ENCODE data around the gene OPCML. TPM values are rescaled to one million over a fixed set of nuclear protein-coding genes. Genes with fewer than 3 reads are reported as not detected.

The OPCML gene
- total RNA-seq, 1 experiment from 2014 or later: 0.94 TPM

DNA sequence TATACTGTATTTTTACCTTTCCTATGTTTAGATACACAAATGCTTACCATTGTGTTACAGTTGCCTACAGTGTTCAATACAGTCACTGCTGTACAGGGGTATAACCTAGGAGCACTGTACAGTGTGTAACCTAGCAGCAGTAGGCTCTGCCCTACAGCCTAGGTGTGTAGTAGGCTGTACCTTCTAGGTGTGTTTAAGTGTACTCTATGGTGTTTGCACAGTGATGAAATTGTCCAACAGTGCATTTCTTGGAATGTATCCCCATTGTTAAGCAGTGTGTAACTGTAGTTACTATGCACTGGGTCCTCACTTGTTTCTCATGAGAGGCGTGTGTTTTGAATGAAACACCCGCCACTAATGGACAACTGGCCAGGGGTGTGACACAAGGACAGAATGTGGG lies 269.0 kb downstream of the OPCML start:
- Histone ChIP-seq H3K79me1 (ENCODE audit: insufficient read depth, low read depth, low read length, poor library complexity, severe bottlenecking) (no peaks in the 10 kb centered on the region), H3K9me3 (ENCODE audit: control insufficient read depth, low read depth, low read length) (no peaks in the 10 kb centered on the region), H3K27ac (ENCODE audit: insufficient read length, low read depth, low read length) (no peak overlapping the region), H4K8ac (replicated peaks; ENCODE audit: insufficient read length, low read depth, low read length) (no peak overlapping the region), H3K79me2 (ENCODE audit: insufficient read depth, low read length) (no peaks in the 10 kb centered on the region), H3K18ac (ENCODE audit: insufficient read length, low read depth, low read length) (no peak overlapping the region), H3K23me2 (ENCODE audit: insufficient read length, low read depth, low read length, poor library complexity, severe bottlenecking) (no peaks in the 10 kb centered on the region), H4K91ac (ENCODE audit: insufficient read length, low read depth, low read length) (no peak overlapping the region), H3K4ac (ENCODE audit: low read depth, low read length) (no peak overlapping the region), H4K5ac (ENCODE audit: insufficient read length, low read depth, low read length) (no peak overlapping the region), H3K4me2 (ENCODE audit: insufficient read depth, insufficient read length, low read length) (no peak overlapping the region), H2BK15ac (ENCODE audit: low read depth, low read length) (no peak overlapping the region), H3K4me1 (ENCODE audit: insufficient read depth, low read length) (no peaks in the 10 kb centered on the region), H2BK5ac (ENCODE audit: insufficient read length, low read length) (no peak overlapping the region), H2BK120ac (ENCODE audit: low read depth, low read length, poor library complexity, severe bottlenecking) (no peak overlapping the region), H4K20me1 (ENCODE audit: control insufficient read depth, insufficient read depth, insufficient read length) (no peaks in the 10 kb centered on the region), H2BK12ac (ENCODE audit: insufficient read length, low read depth, low read length) (no peak overlapping the region), H3K23ac (ENCODE audit: insufficient read length, low read depth, low read length) (no peak overlapping the region), H3K14ac (ENCODE audit: insufficient read depth, low read length) (no peak overlapping the region), H2BK20ac (ENCODE audit: low read depth, low read length, poor library complexity, severe bottlenecking) (no peak overlapping the region), H3K9ac (ENCODE audit: extremely low read depth, insufficient read length, low read length) (no peak overlapping the region), H3T11ph (ENCODE audit: low read length) (no peak overlapping the region), H2AFZ (ENCODE audit: low read length) (no peak overlapping the region), H3K56ac (ENCODE audit: insufficient read length, low read depth, low read length) (no peak overlapping the region), H3K27me3 (ENCODE audit: insufficient read depth, low read length) (no peaks in the 10 kb centered on the region), H2AK5ac (ENCODE audit: insufficient read length, low read length) (no peak overlapping the region)
- Mint-ChIP-seq H3K4me1 (no peaks in the 10 kb centered on the region), H3K4me3 (no peak overlapping the region), H3K36me3 (ENCODE audit: insufficient read depth in 1 of 3, low read depth in 3 of 3) (peaks cover 0 to 6% (median 4%) of the 10 kb centered on the region in 3 experiments; a peak in 3 of 7 replicates), H3K27me3 (ENCODE audit: low read depth) (no peaks in the 10 kb centered on the region; the same call in 1 of the 2 replicates), H3K27ac (no peak overlapping the region), H3K9me3 (no peaks in the 10 kb centered on the region; a peak in 2 of 5 replicates)
- DNase-seq: no peak
- TF ChIP-seq, protein P1, sequence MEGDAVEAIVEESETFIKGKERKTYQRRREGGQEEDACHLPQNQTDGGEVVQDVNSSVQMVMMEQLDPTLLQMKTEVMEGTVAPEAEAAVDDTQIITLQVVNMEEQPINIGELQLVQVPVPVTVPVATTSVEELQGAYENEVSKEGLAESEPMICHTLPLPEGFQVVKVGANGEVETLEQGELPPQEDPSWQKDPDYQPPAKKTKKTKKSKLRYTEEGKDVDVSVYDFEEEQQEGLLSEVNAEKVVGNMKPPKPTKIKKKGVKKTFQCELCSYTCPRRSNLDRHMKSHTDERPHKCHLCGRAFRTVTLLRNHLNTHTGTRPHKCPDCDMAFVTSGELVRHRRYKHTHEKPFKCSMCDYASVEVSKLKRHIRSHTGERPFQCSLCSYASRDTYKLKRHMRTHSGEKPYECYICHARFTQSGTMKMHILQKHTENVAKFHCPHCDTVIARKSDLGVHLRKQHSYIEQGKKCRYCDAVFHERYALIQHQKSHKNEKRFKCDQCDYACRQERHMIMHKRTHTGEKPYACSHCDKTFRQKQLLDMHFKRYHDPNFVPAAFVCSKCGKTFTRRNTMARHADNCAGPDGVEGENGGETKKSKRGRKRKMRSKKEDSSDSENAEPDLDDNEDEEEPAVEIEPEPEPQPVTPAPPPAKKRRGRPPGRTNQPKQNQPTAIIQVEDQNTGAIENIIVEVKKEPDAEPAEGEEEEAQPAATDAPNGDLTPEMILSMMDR (conservative IDR thresholded peaks at IDR 0.05): no peak
- no CpG with 5 or more reads among the region's 2 CpGs for WGBS (ENCODE audit: extremely low coverage, insufficient read length, low lambda C conversion rate)

All from H9 (cell line).